ENCODE data around the gene SETBP1. TPM values are rescaled to one million over a fixed set of nuclear protein-coding genes. Genes with fewer than 3 reads are reported as not detected.

SETBP1 gene
- total and polyA plus RNA-seq, 2 donors from 2014 or later: 2.7 to 71.7 TPM

- no peak for DNase-seq
- no peak for TF ChIP-seq CTCF (IDR thresholded peaks at IDR 0.05; ENCODE audit: borderline replicate concordance, extremely low read depth, insufficient read depth)
- no peaks in the 10 kb centered on the region for H3K9me3 ChIP-seq (ENCODE audit: control insufficient read depth in 2 of 3, insufficient read depth in 1 of 3, low read length in 3 of 3)
- H3K9ac ChIP-seq (ENCODE audit: low read length in 3 of 3): no peak overlapping the region
- no peak for FAIRE-seq
- intact Hi-C loops (cut with DNase I): no loop called here
- H3K4me3 ChIP-seq (ENCODE audit: low read length in 3 of 3): no peak overlapping the region
- H3K27me3 ChIP-seq (ENCODE audit: control insufficient read depth, insufficient read depth, low read length): no peaks in the 10 kb centered on the region
- no peak overlapping the region for H3K27ac ChIP-seq (ENCODE audit: low read depth in 2 of 2, low read length in 2 of 2)
- no peaks in the 10 kb centered on the region for H3K36me3 ChIP-seq (ENCODE audit: control insufficient read depth in 2 of 3, insufficient read depth in 3 of 3, low read length in 3 of 3)
- H3K4me1 ChIP-seq (ENCODE audit: control insufficient read depth in 2 of 3, insufficient read depth in 2 of 3, low read depth in 1 of 3, low read length in 3 of 3): no peaks in the 10 kb centered on the region
Measured at GRCh38 chr18:45102126-45102525, 421.4 kb downstream of the SETBP1 start.

- H3K27ac ChIP-seq (ENCODE audit: low read depth in 2 of 2, low read length in 2 of 2): no peak overlapping the region
- no peaks in the 10 kb centered on the region for H3K4me1 ChIP-seq (ENCODE audit: control insufficient read depth in 2 of 3, insufficient read depth in 2 of 3, low read depth in 1 of 3, low read length in 3 of 3)
- no peak for TF ChIP-seq CTCF (IDR thresholded peaks at IDR 0.05; ENCODE audit: borderline replicate concordance, extremely low read depth, insufficient read depth)
- no peaks in the 10 kb centered on the region for H3K36me3 ChIP-seq (ENCODE audit: control insufficient read depth in 2 of 3, insufficient read depth in 3 of 3, low read length in 3 of 3)
- H3K4me3 ChIP-seq (ENCODE audit: low read length in 3 of 3): no peak overlapping the region
- intact Hi-C loops (cut with DNase I): no loop called here
- H3K9me3 ChIP-seq (ENCODE audit: control insufficient read depth in 2 of 3, insufficient read depth in 1 of 3, low read length in 3 of 3): no peaks in the 10 kb centered on the region
- no peak overlapping the region for H3K9ac ChIP-seq (ENCODE audit: low read length in 3 of 3)
- DNase-seq (no peak), FAIRE-seq (no peak)
- no peaks in the 10 kb centered on the region for H3K27me3 ChIP-seq (ENCODE audit: control insufficient read depth, insufficient read depth, low read length)
Measured at GRCh38 chr18:45102863-45103262, 422.2 kb downstream of the SETBP1 start.

- intact Hi-C loops (cut with DNase I): no loop called here
- Histone ChIP-seq H3K27ac (ENCODE audit: low read depth in 2 of 2, low read length in 2 of 2) (no peak overlapping the region), H3K9me3 (ENCODE audit: control insufficient read depth in 2 of 3, insufficient read depth in 1 of 3, low read length in 3 of 3) (no peaks in the 10 kb centered on the region), H3K9ac (ENCODE audit: low read length in 3 of 3) (no peak overlapping the region), H3K27me3 (ENCODE audit: control insufficient read depth, insufficient read depth, low read length) (no peaks in the 10 kb centered on the region), H3K36me3 (ENCODE audit: control insufficient read depth in 2 of 3, insufficient read depth in 3 of 3, low read length in 3 of 3) (no peaks in the 10 kb centered on the region), H3K4me1 (ENCODE audit: control insufficient read depth in 2 of 3, insufficient read depth in 2 of 3, low read depth in 1 of 3, low read length in 3 of 3) (no peaks in the 10 kb centered on the region), H3K4me3 (ENCODE audit: low read length in 3 of 3) (no peak overlapping the region)
- DNase-seq (no peak), FAIRE-seq (no peak)
- TF ChIP-seq CTCF (IDR thresholded peaks at IDR 0.05; ENCODE audit: borderline replicate concordance, extremely low read depth, insufficient read depth): no peak
Measured at GRCh38 chr18:45103319-45104048, 422.8 kb downstream of the SETBP1 start.

GRCh38 chr18:45104049-45104395 is 423.3 kb downstream of the SETBP1 start:
- Histone ChIP-seq H3K27ac (ENCODE audit: low read depth in 2 of 2, low read length in 2 of 2) (no peak overlapping the region), H3K27me3 (ENCODE audit: control insufficient read depth, insufficient read depth, low read length) (no peaks in the 10 kb centered on the region), H3K4me3 (ENCODE audit: low read length in 3 of 3) (no peak overlapping the region), H3K36me3 (ENCODE audit: control insufficient read depth in 2 of 3, insufficient read depth in 3 of 3, low read length in 3 of 3) (no peaks in the 10 kb centered on the region), H3K4me1 (ENCODE audit: control insufficient read depth in 2 of 3, insufficient read depth in 2 of 3, low read depth in 1 of 3, low read length in 3 of 3) (no peaks in the 10 kb centered on the region), H3K9me3 (ENCODE audit: control insufficient read depth in 2 of 3, insufficient read depth in 1 of 3, low read length in 3 of 3) (no peaks in the 10 kb centered on the region), H3K9ac (ENCODE audit: low read length in 3 of 3) (no peak overlapping the region)
- intact Hi-C loops (cut with DNase I): no loop called here
- FAIRE-seq: no peak
- DNase-seq: no peak
- TF ChIP-seq CTCF (IDR thresholded peaks at IDR 0.05; ENCODE audit: borderline replicate concordance, extremely low read depth, insufficient read depth): no peak

All from kidney (tissue), 14 donors.